Loucy (cell line): ENCODE data around the gene PCDHB5.
"Not testable (repeated sequence)": the region's sequence is repeated elsewhere in the genome, so short reads cannot be mapped to it uniquely, and the experiment has no call there.

Experiments used
- EZH2phosphoT487 ChIP-seq: fragments of 200-600 bp; IDR thresholded peaks from 2 replicates; pipeline ENCODE4 v1.6.1; 2018; ENCODE audit warnings: antibody characterized with exemption, mild to moderate bottlenecking, moderate library complexity, borderline replicate concordance
- TF ChIP-seq, protein P1 (sequence below): fragments of 200-600 bp; sonication (generic); conservative IDR thresholded peaks from 2 replicates; pipeline ENCODE4 v1.5.1; 2014; ENCODE audit warnings: mild to moderate bottlenecking, antibody characterized with exemption, low read length

DNA sequence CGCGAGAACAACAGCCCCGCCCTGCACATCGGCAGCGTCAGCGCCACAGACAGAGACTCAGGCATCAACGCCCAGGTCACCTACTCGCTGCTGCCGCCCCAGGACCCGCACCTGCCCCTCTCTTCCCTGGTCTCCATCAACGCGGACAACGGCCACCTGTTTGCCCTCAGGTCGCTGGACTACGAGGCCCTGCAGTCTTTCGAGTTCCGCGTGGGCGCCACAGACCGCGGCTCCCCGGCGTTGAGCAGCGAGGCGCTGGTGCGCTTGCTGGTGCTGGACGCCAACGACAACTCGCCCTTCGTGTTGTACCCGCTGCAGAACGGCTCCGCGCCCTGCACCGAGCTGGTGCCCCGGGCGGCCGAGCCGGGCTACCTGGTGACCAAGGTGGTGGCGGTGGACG is 16.6 kb downstream of the PCDHB5 start:
- TF ChIP-seq, protein P1, sequence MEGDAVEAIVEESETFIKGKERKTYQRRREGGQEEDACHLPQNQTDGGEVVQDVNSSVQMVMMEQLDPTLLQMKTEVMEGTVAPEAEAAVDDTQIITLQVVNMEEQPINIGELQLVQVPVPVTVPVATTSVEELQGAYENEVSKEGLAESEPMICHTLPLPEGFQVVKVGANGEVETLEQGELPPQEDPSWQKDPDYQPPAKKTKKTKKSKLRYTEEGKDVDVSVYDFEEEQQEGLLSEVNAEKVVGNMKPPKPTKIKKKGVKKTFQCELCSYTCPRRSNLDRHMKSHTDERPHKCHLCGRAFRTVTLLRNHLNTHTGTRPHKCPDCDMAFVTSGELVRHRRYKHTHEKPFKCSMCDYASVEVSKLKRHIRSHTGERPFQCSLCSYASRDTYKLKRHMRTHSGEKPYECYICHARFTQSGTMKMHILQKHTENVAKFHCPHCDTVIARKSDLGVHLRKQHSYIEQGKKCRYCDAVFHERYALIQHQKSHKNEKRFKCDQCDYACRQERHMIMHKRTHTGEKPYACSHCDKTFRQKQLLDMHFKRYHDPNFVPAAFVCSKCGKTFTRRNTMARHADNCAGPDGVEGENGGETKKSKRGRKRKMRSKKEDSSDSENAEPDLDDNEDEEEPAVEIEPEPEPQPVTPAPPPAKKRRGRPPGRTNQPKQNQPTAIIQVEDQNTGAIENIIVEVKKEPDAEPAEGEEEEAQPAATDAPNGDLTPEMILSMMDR, result not testable (repeated sequence)
- TF ChIP-seq EZH2phosphoT487, result not testable (repeated sequence)
